AG10803 (cell line): ENCODE measurements around the gene PHF21A.

ENCODE experiments used
- DNase-seq: peaks from one replicate; pipeline ENCODE4 v3.0.0; 2010; ENCODE audit warnings: low read depth
- H3K4me3 ChIP-seq: 2 replicates; pipeline ENCODE4 v1.5.1; 2011; ENCODE audit warnings: mild to moderate bottlenecking, low read length, control low read depth
- TF ChIP-seq, protein P1 (sequence below): conservative IDR thresholded peaks from 2 replicates; pipeline ENCODE4 v1.5.1; 2011; ENCODE audit warnings: mild to moderate bottlenecking, low read length, control low read depth, inconsistent platforms

Gene PHF21A

DNA sequence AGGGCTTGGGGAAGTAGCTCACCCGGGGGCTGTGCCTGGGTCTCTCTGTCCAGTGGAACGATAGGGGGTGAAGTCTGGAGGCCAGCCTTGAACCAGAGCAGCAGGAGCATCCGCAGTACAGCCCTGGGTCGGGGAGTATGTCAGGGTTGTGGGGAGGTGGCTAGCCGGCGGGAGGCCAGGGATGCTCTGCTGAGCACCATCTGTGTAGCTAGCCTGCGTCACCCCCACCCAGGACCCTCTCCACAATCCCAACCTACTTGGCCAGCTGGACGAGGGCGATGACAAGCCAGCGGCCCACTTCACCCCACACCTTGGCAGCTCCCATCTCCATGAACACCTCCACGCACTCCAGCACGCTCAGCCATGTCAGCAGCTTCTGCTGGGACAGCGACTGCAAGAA is 205.8 kb downstream of the PHF21A start:
- no peak for DNase-seq
- TF ChIP-seq, protein P1, sequence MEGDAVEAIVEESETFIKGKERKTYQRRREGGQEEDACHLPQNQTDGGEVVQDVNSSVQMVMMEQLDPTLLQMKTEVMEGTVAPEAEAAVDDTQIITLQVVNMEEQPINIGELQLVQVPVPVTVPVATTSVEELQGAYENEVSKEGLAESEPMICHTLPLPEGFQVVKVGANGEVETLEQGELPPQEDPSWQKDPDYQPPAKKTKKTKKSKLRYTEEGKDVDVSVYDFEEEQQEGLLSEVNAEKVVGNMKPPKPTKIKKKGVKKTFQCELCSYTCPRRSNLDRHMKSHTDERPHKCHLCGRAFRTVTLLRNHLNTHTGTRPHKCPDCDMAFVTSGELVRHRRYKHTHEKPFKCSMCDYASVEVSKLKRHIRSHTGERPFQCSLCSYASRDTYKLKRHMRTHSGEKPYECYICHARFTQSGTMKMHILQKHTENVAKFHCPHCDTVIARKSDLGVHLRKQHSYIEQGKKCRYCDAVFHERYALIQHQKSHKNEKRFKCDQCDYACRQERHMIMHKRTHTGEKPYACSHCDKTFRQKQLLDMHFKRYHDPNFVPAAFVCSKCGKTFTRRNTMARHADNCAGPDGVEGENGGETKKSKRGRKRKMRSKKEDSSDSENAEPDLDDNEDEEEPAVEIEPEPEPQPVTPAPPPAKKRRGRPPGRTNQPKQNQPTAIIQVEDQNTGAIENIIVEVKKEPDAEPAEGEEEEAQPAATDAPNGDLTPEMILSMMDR: no peak
- H3K4me3 ChIP-seq: no peak overlapping the region

DNA sequence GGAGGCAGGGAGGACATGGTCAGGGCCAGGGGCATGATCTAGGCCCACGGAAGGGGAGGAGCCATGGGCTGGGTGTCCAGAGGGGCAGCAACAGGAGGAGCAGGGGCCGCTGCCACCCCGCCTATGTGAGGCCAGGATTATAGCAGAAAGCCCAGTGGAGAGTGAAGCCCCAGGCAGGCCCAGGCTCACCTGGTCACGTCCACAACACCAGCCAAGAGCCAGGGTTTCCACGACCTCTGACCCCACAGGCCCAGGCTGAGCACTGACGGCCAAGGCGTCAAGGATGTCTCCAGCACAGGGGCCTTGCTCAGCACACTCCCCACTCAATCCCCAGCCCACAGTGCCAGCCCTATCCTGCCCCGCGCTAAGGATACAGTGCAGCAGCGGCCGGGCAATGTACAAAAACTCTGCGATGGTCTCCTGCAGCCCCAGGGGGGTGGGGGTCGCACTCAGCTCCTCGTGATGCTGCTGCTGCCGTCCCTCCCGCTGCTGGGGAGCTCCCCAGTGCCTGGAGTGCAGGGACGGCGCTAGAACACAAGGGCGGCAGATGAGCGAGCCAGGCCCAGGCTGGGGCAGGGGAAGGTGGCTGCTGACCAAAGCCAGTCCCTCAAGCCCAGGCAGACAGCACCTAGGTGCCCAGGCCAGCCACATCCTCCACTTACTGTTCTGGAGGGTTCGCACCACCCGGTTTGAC is 207.2 kb downstream of the PHF21A start:
- no peak for DNase-seq
- TF ChIP-seq, protein P1: no peak

DNA sequence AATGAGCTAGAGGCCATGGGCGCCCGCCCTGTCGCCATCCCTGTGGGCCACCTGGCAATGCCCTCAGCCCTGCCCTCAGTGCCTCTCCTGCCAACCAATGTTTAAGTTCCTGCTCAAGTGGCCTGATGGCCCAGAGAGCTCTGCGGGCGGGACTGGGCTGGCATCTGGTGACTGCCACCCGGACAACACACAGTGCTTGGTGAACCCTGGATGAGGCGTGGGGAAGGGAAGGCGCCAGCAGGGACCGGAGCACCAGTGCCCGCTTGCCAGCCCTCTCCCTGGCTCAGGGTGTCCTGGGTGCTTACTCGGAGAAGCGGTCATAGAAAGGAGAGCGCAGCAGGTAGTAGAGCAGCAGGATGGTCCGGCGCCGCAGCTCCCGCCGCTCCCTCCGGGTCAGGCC is 207.7 kb downstream of the PHF21A start:
- H3K4me3 ChIP-seq: no peak overlapping the region
- no peak for DNase-seq
- TF ChIP-seq, protein P1: no peak

More for the DNA sequence above, 207.2 kb downstream of the PHF21A start:
- H3K4me3 ChIP-seq: no peak overlapping the region

DNA sequence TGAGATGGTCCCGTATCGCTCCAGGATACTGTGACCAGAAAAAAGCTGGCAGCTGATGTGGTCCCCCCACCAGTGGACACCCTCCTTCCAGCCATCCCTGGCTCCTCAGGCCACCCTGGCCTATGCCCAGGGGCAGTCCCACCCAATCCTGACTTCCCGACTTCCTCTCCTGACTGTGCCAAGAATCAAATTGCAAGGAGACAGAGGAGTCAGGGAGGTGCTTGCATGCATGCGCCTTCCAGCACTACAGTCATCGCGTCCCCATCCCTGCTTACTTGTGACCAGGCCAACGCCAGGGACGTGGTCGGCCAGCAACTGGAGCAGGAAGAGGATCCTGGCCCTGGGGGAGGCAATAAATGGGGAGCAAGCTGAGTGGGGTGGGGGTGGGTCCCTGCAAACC is 210.6 kb downstream of the PHF21A start:
- DNase-seq: no peak
- TF ChIP-seq, protein P1: no peak
- H3K4me3 ChIP-seq: no peak overlapping the region

DNA sequence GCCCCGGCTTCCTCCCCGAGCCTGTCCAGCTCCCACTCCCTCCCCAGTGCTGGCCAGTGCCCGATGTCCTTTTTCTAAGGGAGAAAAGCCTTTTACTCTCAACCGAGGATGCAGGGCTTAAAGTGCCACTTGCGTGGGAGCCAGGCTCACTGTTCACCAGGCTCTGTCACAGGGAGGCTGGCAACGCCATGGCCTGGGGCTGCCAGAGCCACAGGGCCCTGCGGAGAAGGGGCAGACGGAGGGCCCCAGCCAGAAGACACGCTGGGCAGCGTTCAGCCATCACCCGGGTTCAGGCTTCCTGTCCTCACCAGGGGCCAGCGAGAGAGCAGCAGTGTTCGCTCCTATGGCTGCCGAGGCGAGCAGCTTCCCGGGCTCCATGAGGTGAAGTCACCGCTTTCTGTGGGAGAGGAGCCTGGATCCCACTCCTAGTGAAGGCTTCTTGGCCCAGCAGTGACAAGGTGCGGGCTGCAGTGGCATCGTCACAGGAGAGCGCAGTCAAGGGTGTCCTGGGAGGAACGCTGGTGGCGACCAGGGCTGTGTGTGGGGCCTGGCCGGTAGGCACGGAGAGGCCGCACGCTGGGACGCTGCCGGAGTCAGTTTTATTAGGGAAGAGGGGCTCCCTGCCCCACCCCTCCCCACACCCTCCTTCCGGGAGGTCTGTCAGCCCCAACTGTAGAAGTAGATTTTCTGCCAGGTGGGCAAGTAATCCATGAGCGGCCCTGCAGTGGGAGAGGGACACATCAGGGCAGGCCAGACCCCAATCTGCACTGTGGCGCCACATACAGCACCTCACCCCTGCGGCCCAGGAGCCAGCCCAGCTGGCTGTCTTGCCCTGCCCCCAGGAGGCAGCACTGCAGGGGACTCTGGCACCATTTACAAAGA is 211.4 kb downstream of the PHF21A start:
- TF ChIP-seq, protein P1: no peak
- DNase-seq: no peak
- no peak overlapping the region for H3K4me3 ChIP-seq

DNA sequence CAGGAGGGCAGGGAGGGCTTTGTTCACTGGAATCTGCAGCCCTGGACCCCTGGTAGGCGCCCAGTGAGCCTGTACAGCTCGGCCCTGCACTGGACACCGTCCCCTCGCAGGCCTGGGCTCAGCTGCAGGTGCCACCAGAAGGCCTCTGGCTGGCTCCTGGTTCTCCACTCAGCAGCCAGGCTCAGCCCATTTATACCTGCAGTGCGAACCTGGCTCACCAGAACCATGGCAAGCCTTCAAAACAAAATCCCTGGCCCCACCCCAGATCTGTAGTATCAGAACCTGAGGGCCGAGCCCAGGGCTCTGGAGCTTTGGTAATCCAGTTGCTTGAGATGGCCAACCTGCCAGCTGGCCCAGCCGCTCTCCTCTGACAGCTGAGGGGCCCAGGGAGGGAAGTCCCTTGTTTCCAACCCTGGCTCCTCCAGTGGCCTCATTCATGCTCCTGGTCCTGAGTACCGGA is 213.3 kb downstream of the PHF21A start:
- DNase-seq: no peak
- H3K4me3 ChIP-seq: no peak overlapping the region
- TF ChIP-seq, protein P1: no peak
